Psoas muscle (tissue), 8 donors: Measurements from ENCODE around the gene PPARD. TPM values are rescaled to one million over a fixed set of nuclear protein-coding genes. Genes with fewer than 3 reads are reported as not detected.

Source experiments
- ATAC-seq, 4 donors: fragments of 200-7000 bp; cut with Tn5 transposase; one replicate each; pipeline ENCODE4 v1.9.1; 2020; ENCODE audit warnings: moderate library complexity in 3 of 4, mild to moderate bottlenecking in 2 of 4
- DNase-seq, 2 donors: peaks; one replicate each; pipeline ENCODE4 v3.0.0-alpha.2; 2020
- H3K27ac ChIP-seq: fragments of 200-600 bp; one replicate; pipeline ENCODE4 v1.8.0; 2022
- H3K27me3 ChIP-seq, 3 donors: fragments of 200-600 bp in 1 of 3; one replicate each; pipeline versions ENCODE4 v1.6.1 to v1.8.0; 2013 to 2022; ENCODE audit warnings: low read length in 2 of 3, mild to moderate bottlenecking in 2 of 3, moderate library complexity in 1 of 3; ENCODE audit not compliant: insufficient read depth in 3 of 3
- H3K36me3 ChIP-seq, 2 donors: fragments of 200-600 bp in 1 of 2; one replicate each; pipeline versions ENCODE4 v1.6.1 to v1.8.0; 2013 to 2022; ENCODE audit warnings: low read depth in 1 of 2, mild to moderate bottlenecking in 1 of 2, moderate library complexity in 1 of 2; ENCODE audit not compliant: insufficient read depth in 1 of 2
- H3K4me1 ChIP-seq: fragments of 200-600 bp; one replicate; pipeline ENCODE4 v1.8.0; 2022
- H3K4me3 ChIP-seq: fragments of 200-600 bp; one replicate; pipeline ENCODE4 v1.8.0; 2022; ENCODE audit warnings: mild to moderate bottlenecking
- H3K9me3 ChIP-seq: fragments of 200-600 bp; one replicate; pipeline ENCODE4 v1.8.0; 2022
- WGBS, 3 donors: extraction: QIAGEN DNeasy Blood & Tissue Kit; methylation state at CpG; one replicate each; pipeline versions ENCODE4 v1.1.6 to v1.1.7; 2013; 5-methylcytosine and 5-hydroxymethylcytosine counted together
- intact Hi-C, 2 donors: fragments of 100-400 bp; cut with DNase I; formaldehyde crosslinking; loops; one replicate each; pipeline versions ENCODE4 v1.11.0 to v1.14.2; 2022
- polyA plus RNA-seq, 3 donors: library from polyadenylated mRNA; stranded (reverse); fragments of 200-250 nt; gene quantifications; one replicate each; pipeline ENCODE4 v1.2.3, GENCODE V29; 2013
- total RNA-seq, 4 donors: library from RNA; stranded (reverse); fragmentation: NEBNext Ultra II Directional in 2 of 4; extraction: Animal tissue kit (Norgen Biotek cat#: 25700) in 2 of 4; gene quantifications; one replicate each; pipeline versions ENCODE4 v1.2.1 to v1.2.4, GENCODE V29; 2021 to 2023
- TF ChIP-seq, protein P1 (sequence below): fragments of 200-600 bp; IDR thresholded peaks from one replicate; pipeline ENCODE4 v1.8.0; 2022; ENCODE audit warnings: antibody characterized with exemption
- donor health status: healthy with polysubstance abuse.
- donor health status: DM: no; HTN: no; CAD: no; lungs with moderate emphysema.
- donor health status: Bipolar disorder and iron deficiency.
- donor health status: healthy.
- donor health status: DM: yes; HTN: yes; CAD: no.
- donor health status: DM: no; HTN: no; CAD: no.
- donor health status: DM: no; HTN: no; CAD: no.
- donor health status: DM: yes; HTN: yes; CAD: no.

Gene PPARD
- total and polyA plus RNA-seq, 7 donors = 13.5 to 187 (median 37.2) TPM

DNA sequence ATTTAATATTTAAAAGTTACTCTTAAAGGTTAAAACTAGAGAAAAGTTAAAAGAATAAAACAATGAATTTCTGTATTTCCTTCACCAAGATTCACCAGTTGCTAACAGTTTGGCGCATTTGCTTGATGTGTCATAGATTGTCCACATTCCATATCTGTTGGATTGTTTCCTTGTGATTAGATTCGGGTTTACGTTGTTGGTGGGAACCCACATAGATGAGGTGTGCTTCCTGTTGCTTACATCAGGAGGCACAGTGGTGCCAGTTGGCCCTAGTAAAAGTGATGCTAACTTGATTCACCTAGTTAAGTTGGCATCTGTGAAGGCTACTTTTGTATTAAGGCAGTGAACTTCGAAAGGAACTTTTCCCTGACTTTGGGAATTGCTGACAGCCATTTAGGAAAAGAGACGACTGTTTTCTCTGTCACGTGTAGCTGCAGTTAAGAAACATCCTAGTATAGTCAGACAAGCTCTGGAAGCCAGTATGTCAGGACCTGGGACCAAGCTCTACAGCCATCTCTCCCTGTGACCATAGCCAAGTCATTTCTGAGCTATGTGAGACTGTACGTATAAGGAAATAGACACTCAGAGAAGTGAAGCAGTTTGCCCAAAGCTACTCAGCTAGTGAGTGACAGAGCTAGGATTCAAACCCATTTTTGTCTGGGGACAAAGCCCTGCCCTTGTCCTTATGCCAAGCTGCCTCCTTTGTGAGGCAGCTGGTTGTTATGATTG, 49.0 kb downstream of the PPARD start:
- ATAC-seq (no peak), DNase-seq (no peak)
- TF ChIP-seq, protein P1, sequence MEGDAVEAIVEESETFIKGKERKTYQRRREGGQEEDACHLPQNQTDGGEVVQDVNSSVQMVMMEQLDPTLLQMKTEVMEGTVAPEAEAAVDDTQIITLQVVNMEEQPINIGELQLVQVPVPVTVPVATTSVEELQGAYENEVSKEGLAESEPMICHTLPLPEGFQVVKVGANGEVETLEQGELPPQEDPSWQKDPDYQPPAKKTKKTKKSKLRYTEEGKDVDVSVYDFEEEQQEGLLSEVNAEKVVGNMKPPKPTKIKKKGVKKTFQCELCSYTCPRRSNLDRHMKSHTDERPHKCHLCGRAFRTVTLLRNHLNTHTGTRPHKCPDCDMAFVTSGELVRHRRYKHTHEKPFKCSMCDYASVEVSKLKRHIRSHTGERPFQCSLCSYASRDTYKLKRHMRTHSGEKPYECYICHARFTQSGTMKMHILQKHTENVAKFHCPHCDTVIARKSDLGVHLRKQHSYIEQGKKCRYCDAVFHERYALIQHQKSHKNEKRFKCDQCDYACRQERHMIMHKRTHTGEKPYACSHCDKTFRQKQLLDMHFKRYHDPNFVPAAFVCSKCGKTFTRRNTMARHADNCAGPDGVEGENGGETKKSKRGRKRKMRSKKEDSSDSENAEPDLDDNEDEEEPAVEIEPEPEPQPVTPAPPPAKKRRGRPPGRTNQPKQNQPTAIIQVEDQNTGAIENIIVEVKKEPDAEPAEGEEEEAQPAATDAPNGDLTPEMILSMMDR = no peak
- H3K27me3 ChIP-seq = no peaks in the 10 kb centered on the region
- no peak overlapping the region for H3K4me3 ChIP-seq
- intact Hi-C loops = no loop called here
- peaks cover 12% of the 10 kb centered on the region for H3K4me1 ChIP-seq
- no peaks in the 10 kb centered on the region for H3K9me3 ChIP-seq
- H3K27ac ChIP-seq = no peak overlapping the region
- no peaks in the 10 kb centered on the region for H3K36me3 ChIP-seq
- WGBS, 3 donors = 62 to 74% (median 62%) methylated on average over 7 of the region's 7 CpGs

DNA sequence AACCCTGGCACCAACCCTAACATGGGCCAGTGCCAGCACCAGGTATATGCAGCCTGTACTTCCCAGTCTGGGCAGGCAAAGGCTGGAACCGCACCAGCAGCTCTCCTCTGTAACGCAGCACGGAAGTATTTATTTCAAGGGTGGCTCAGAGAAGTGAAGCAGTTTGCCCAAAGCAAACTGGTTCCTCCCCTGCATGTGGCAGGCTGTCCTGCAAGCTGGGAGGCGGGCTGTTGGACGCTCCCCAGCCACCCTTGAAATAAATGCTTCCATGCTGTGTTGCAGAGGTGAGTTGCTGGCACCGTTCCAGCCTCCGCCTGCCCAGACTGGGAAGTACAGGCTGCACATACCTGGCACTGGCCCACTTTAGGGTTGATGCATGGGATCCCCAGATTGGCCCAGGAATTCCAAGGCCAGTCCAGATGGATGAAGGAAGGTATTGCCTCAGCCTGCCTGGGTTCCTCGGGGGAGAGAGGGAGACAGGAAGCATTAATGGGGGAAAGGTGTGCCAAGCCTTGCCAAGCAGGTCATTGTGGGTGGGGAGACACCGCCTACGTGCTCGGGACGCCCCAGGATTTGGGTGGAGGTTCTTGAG, 49.8 kb downstream of the PPARD start:
- ATAC-seq (peak in 2 of 4 donors; percentile 28 to 34), DNase-seq (no peak)
- WGBS, 3 donors = 74 to 89% (median 77%) methylated on average over 12 of the region's 12 CpGs
- H3K27me3 ChIP-seq = no peaks in the 10 kb centered on the region
- TF ChIP-seq, protein P1 = no peak
- H3K4me1 ChIP-seq = peaks cover 10% of the 10 kb centered on the region
- H3K36me3 ChIP-seq = no peaks in the 10 kb centered on the region
- intact Hi-C loops = no loop called here
- no peaks in the 10 kb centered on the region for H3K9me3 ChIP-seq
- no peak overlapping the region for H3K4me3 ChIP-seq
- H3K27ac ChIP-seq = no peak overlapping the region

DNA sequence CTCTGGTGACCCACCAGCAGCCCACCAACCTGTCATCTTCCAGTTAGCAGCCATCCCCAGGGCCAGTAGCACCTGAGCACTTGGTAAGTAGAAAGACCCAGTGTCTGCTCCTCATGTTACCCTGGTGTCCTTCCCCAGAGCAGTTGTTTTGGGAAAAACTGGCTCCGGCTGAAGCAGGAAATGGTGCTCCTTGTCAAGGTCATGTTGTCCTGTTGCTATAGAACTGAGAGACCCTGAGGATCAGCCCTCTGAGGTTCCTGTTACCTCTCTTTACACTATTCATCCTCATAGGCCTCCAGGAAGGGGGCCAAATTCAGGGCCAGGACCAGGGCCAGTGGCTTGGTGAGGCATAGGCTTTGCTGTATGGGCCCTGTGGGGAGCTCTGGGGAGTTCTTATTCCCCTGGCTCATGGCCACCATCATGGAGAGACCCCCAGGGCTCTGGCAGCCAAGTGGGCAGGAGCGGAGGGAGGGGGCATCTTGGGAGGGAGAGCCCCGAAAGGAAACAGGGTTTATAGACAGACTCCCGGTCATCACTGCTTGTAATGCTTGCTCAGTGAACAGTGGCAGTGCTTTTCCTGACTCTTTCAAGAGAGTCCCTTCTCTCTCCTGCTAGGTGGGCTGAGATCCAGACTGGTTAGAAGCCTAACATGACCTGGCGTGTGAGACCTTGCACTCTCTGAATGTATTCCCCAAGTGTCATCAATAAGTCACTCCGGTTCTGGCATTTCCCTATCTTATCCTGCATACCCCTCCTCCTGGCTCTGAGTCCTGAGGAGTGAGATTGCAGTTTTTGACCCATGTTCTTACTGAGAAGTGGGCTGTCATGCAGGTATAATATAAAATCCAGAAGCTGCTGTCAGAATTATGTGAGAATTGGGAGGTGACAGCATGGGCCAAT, 50.7 kb downstream of the PPARD start:
- Histone ChIP-seq H3K9me3 (no peaks in the 10 kb centered on the region), H3K27me3 (no peaks in the 10 kb centered on the region), H3K4me3 (no peak overlapping the region), H3K36me3 (no peaks in the 10 kb centered on the region), H3K27ac (no peak overlapping the region), H3K4me1 (peaks cover 10% of the 10 kb centered on the region)
- 75 to 83% (median 82%) methylated on average over 6 of the region's 6 CpGs for WGBS, 3 donors
- no peak for DNase-seq
- ATAC-seq = peak in 1 of 4 donors; percentile 15
- TF ChIP-seq, protein P1 = no peak
- intact Hi-C loops = no loop called here

DNA sequence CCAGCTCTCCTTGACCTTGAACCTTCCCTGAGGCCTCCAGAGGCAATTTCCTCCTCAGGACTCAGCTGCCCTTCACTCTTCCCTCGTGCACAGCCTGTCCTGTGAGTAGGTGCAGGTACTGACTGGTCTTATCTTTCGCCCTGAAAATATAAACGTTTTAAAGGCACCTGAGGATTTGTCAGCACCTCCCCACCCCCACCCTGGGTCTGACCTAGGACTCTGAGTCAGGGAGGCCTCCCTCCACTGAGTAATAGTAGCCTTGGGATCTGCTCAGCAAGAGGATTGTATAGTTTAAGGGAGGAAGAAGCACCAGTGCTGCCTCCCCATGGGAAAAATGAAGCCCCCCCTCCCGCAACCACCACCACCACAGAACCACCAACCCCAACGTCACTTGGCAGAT, 54.6 kb downstream of the PPARD start:
- Histone ChIP-seq H3K36me3 (no peaks in the 10 kb centered on the region), H3K27ac (no peak overlapping the region), H3K4me1 (peaks cover 11% of the 10 kb centered on the region), H3K9me3 (no peaks in the 10 kb centered on the region), H3K4me3 (no peak overlapping the region), H3K27me3 (no peaks in the 10 kb centered on the region)
- TF ChIP-seq, protein P1 = no peak
- intact Hi-C loops = no loop called here
- WGBS, 3 donors = 76 to 83% (median 79%) methylated on average over 5 of the region's 5 CpGs
- DNase-seq (no peak), ATAC-seq (no peak)
